ENCODE data around the gene CTDSPL. TPM values are rescaled to one million over a fixed set of nuclear protein-coding genes. Genes with fewer than 3 reads are reported as not detected.

The CTDSPL gene
- total and polyA plus RNA-seq, 2 experiments from 2014 or later = 29.2 to 33.7 TPM

DNA sequence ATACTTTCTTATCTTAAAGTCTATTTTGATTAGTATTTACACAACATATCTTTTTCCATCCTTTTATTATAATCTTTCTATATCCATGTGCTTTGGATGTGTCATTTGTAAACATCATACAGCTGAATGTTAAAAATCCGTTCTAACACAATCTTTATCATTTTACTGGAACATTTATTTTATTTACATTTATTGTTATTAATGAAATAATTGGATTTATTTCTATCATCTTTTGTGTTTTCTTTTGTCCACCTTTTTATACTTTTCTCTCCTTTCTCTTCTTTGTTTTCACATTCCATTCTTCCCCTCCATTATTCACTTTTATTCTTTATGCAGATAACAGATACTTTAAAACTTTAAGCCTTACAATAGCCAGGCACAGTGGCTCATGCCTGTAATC is 34.7 kb upstream of the CTDSPL start:
- Histone ChIP-seq H3K79me2 (no peaks in the 10 kb centered on the region), H3K4me3 (no peak overlapping the region), H3K9me3 (ENCODE audit: low read depth) (no peaks in the 10 kb centered on the region), H3K4me1 (ENCODE audit: insufficient read depth) (no peaks in the 10 kb centered on the region), H4K20me1 (ENCODE audit: insufficient read depth, poor library complexity, severe bottlenecking) (no peaks in the 10 kb centered on the region), H3K4me2 (no peak overlapping the region), H3K27me3 (no peaks in the 10 kb centered on the region), H3K9me2 (replicated peaks; ENCODE audit: insufficient read depth) (no peaks in the 10 kb centered on the region), H3K36me3 (replicated peaks; ENCODE audit: insufficient read depth, low read depth) (no peaks in the 10 kb centered on the region), H2AFZ (no peak overlapping the region), H3K27ac (no peak overlapping the region)
- no peak for DNase-seq (ENCODE audit: low spot score)
- TF ChIP-seq EZH2phosphoT487 (IDR thresholded peaks at IDR 0.05; ENCODE audit: low read depth, severe bottlenecking, unreplicated experiment) (no peak), EZH2 (IDR thresholded peaks at IDR 0.05; ENCODE audit: borderline replicate concordance) (no peak)
- TF ChIP-seq, protein P1, sequence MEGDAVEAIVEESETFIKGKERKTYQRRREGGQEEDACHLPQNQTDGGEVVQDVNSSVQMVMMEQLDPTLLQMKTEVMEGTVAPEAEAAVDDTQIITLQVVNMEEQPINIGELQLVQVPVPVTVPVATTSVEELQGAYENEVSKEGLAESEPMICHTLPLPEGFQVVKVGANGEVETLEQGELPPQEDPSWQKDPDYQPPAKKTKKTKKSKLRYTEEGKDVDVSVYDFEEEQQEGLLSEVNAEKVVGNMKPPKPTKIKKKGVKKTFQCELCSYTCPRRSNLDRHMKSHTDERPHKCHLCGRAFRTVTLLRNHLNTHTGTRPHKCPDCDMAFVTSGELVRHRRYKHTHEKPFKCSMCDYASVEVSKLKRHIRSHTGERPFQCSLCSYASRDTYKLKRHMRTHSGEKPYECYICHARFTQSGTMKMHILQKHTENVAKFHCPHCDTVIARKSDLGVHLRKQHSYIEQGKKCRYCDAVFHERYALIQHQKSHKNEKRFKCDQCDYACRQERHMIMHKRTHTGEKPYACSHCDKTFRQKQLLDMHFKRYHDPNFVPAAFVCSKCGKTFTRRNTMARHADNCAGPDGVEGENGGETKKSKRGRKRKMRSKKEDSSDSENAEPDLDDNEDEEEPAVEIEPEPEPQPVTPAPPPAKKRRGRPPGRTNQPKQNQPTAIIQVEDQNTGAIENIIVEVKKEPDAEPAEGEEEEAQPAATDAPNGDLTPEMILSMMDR (IDR thresholded peaks at IDR 0.05; ENCODE audit: poor library complexity) = no peak
- WGBS (ENCODE audit: low lambda C conversion rate, missing lambda C conversion rate) = 81% methylated on average over 1 of the region's 1 CpG

DNA sequence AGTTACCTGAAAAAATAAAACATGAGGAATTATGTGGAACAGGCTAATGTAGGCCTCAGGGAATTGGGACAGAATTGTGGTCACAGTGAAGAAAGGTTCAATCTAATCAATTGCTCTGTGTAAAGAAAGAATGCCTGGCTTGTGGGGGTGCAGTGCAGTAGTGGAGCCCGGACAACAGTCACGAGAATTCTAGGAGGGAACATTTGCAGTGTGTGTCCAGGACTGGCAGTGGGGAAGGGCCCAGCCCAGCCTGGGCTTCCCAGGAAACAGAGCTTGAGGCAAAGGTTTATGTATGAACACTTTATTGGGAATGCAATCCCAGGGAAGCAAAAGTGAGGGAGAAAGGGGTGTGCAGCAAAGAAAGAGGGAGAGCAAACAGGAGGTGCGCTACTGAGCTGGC is 29.2 kb upstream of the CTDSPL start:
- Histone ChIP-seq H3K9me3 (ENCODE audit: low read depth) (no peaks in the 10 kb centered on the region), H3K4me2 (no peak overlapping the region), H3K4me3 (no peak overlapping the region), H4K20me1 (ENCODE audit: insufficient read depth, poor library complexity, severe bottlenecking) (no peaks in the 10 kb centered on the region), H3K27ac (no peak overlapping the region), H3K36me3 (replicated peaks; ENCODE audit: insufficient read depth, low read depth) (no peaks in the 10 kb centered on the region), H3K27me3 (no peaks in the 10 kb centered on the region), H3K4me1 (ENCODE audit: insufficient read depth) (no peaks in the 10 kb centered on the region), H3K79me2 (no peaks in the 10 kb centered on the region), H3K9me2 (replicated peaks; ENCODE audit: insufficient read depth) (no peaks in the 10 kb centered on the region), H2AFZ (no peak overlapping the region)
- TF ChIP-seq EZH2 (IDR thresholded peaks at IDR 0.05; ENCODE audit: borderline replicate concordance) (no peak), EZH2phosphoT487 (IDR thresholded peaks at IDR 0.05; ENCODE audit: low read depth, severe bottlenecking, unreplicated experiment) (no peak)
- TF ChIP-seq, protein P1 (IDR thresholded peaks at IDR 0.05; ENCODE audit: poor library complexity) = no peak
- 78% methylated on average over 3 of the region's 3 CpGs for WGBS (ENCODE audit: low lambda C conversion rate, missing lambda C conversion rate)
- no peak for DNase-seq (ENCODE audit: low spot score)

DNA sequence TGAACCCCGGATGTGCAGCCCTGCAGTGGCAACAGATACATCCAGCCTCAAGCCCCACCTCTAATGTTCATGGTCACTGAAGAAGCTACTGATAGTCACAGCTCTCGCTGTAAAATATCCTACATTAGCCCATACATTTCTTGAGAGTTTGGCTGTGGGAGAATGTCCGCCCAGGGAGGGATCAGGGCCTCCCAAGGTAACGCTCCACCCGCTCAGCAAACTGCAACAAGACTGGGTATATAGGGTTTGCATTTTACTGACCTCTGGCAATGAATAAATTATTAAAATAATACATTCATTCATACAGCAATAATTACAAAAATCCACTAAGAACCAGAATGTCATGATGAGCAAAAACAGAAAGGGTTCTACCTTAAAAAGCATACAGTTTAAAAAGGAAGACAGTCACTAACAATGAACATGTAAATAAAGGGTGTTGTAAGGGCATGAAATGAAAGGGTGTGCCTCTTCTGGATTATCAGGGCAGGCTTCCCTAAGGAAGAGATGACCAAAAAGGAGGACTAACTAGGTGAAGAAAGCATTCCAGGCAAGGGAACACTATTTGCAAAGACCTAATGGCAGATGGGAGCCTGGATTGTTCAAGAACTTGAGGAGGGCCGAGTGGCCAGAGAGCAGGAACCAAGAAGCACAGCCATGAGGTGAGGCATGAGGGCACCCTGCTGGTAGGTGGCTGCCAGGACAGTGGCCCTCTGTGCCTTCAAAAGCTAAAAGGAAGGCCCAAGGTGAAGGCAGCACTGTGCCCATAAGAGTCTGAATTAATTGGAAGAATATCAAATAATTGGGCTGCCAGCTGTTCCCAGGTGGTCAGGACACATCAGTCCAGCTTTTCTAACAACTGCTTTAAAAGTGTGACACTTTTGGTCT is 28.1 kb upstream of the CTDSPL start:
- 91% methylated on average over 6 of the region's 6 CpGs for WGBS (ENCODE audit: low lambda C conversion rate, missing lambda C conversion rate)

More for the DNA sequence above, 28.1 kb upstream of the CTDSPL start:
- Histone ChIP-seq H3K36me3 (replicated peaks; ENCODE audit: insufficient read depth, low read depth) (no peaks in the 10 kb centered on the region), H3K9me3 (ENCODE audit: low read depth) (no peaks in the 10 kb centered on the region), H3K4me1 (ENCODE audit: insufficient read depth) (no peaks in the 10 kb centered on the region), H3K9me2 (replicated peaks; ENCODE audit: insufficient read depth) (no peaks in the 10 kb centered on the region), H3K27ac (no peak overlapping the region), H3K79me2 (no peaks in the 10 kb centered on the region), H3K4me2 (no peak overlapping the region), H4K20me1 (ENCODE audit: insufficient read depth, poor library complexity, severe bottlenecking) (no peaks in the 10 kb centered on the region), H3K27me3 (no peaks in the 10 kb centered on the region), H3K4me3 (no peak overlapping the region), H2AFZ (no peak overlapping the region)
- no peak for TF ChIP-seq EZH2 (IDR thresholded peaks at IDR 0.05; ENCODE audit: borderline replicate concordance)
- TF ChIP-seq, protein P1 (IDR thresholded peaks at IDR 0.05; ENCODE audit: poor library complexity) = no peak
- TF ChIP-seq EZH2phosphoT487 (IDR thresholded peaks at IDR 0.05; ENCODE audit: low read depth, severe bottlenecking, unreplicated experiment) = no peak
- DNase-seq (ENCODE audit: low spot score) = no peak
